Measurements from ENCODE around the gene RPS18.

DNA sequence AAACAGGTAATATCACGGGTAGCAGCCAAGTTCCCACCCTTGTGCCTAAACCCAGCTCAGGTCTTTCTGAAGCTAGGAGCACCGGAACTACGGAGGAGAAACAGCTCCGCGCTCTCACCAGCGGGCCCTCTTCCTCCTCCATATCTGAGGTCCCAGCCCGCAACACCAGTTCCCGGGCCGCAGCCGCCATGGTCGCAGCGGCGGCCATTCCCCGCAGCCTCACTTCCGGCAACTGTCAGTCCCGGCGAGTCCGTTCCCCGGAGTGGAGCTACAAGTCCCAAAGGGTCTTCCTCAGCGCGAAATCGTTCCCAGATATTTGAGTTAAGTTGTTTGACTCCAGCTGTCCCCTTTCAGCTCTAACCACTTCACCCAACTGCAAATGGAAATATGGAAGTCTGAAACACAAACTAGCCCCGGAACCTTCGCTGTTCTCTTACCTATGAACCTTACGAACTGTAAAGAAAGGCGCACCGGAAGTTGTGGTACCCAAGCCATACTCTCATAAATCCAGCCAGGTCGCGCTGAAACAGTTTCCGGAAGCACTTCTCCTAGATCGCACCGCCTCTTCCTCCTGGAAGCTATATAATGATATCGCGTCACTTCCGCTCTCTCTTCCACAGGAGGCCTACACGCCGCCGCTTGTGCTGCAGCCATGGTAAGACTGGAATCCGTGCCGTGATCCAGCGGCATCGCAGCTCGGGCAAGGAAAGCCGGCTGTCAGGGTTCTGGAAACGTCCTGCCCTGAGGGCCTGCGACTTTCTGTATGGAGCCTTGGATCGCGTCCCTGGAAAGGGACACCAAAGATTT is at the start of gene RPS18, which contains the start of gene VPS52:
- TF ChIP-seq FOXA1 (IDR thresholded peaks at IDR 0.05), result no peak
- no peak for TF ChIP-seq ARNT (IDR thresholded peaks at IDR 0.05)
- peak; percentile 97 for TF ChIP-seq ELF4 (IDR thresholded peaks at IDR 0.05)
- TF ChIP-seq SP1 (IDR thresholded peaks at IDR 0.05), result no peak
- TF ChIP-seq ZNF384 (IDR thresholded peaks at IDR 0.05), result no peak
- peak; percentile 96 for TF ChIP-seq NFRKB (IDR thresholded peaks at IDR 0.05)
- peak; percentile 85 for TF ChIP-seq CTBP1 (IDR thresholded peaks at IDR 0.05; ENCODE audit: borderline replicate concordance)
- no peak for TF ChIP-seq FOXM1 (IDR thresholded peaks at IDR 0.05; ENCODE audit: borderline replicate concordance)
- TF ChIP-seq FOXK2 (IDR thresholded peaks at IDR 0.05), result peak; percentile 95
- no peak for TF ChIP-seq BHLHE40 (IDR thresholded peaks at IDR 0.05; ENCODE audit: borderline replicate concordance)
- TF ChIP-seq TARDBP (IDR thresholded peaks at IDR 0.05), result no peak; the same call in 1 of the 2 replicates
- TF ChIP-seq LEF1 (IDR thresholded peaks at IDR 0.05; ENCODE audit: borderline replicate concordance), result peak; percentile 57; the same call in 1 of the 2 replicates

Measured in HEK293T (cell line).